ENCODE measurements around the gene RNF224.
"Not testable (repeated sequence)": the region's sequence is repeated elsewhere in the genome, so short reads cannot be mapped to it uniquely, and the experiment has no call there.

Gene RNF224

GRCh38 chr9:137242269-137243203 lies 15.2 kb downstream of the RNF224 start:
- TF ChIP-seq, protein P1, sequence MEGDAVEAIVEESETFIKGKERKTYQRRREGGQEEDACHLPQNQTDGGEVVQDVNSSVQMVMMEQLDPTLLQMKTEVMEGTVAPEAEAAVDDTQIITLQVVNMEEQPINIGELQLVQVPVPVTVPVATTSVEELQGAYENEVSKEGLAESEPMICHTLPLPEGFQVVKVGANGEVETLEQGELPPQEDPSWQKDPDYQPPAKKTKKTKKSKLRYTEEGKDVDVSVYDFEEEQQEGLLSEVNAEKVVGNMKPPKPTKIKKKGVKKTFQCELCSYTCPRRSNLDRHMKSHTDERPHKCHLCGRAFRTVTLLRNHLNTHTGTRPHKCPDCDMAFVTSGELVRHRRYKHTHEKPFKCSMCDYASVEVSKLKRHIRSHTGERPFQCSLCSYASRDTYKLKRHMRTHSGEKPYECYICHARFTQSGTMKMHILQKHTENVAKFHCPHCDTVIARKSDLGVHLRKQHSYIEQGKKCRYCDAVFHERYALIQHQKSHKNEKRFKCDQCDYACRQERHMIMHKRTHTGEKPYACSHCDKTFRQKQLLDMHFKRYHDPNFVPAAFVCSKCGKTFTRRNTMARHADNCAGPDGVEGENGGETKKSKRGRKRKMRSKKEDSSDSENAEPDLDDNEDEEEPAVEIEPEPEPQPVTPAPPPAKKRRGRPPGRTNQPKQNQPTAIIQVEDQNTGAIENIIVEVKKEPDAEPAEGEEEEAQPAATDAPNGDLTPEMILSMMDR (IDR thresholded peaks at IDR 0.05; ENCODE audit: insufficient read depth, low read depth, low read length, missing control alignments): no peak

GRCh38 chr9:137243266-137243625 lies 15.9 kb downstream of the RNF224 start:
- H3K4me3 ChIP-seq (ENCODE audit: low read length): peak overlapping the region; percentile 76

More at GRCh38 chr9:137242269-137243203, 15.2 kb downstream of the RNF224 start:
- DNase-seq (ENCODE audit: low read depth): no peak
- peak overlapping the region; percentile 76 for H3K4me3 ChIP-seq (ENCODE audit: low read length)

DNA sequence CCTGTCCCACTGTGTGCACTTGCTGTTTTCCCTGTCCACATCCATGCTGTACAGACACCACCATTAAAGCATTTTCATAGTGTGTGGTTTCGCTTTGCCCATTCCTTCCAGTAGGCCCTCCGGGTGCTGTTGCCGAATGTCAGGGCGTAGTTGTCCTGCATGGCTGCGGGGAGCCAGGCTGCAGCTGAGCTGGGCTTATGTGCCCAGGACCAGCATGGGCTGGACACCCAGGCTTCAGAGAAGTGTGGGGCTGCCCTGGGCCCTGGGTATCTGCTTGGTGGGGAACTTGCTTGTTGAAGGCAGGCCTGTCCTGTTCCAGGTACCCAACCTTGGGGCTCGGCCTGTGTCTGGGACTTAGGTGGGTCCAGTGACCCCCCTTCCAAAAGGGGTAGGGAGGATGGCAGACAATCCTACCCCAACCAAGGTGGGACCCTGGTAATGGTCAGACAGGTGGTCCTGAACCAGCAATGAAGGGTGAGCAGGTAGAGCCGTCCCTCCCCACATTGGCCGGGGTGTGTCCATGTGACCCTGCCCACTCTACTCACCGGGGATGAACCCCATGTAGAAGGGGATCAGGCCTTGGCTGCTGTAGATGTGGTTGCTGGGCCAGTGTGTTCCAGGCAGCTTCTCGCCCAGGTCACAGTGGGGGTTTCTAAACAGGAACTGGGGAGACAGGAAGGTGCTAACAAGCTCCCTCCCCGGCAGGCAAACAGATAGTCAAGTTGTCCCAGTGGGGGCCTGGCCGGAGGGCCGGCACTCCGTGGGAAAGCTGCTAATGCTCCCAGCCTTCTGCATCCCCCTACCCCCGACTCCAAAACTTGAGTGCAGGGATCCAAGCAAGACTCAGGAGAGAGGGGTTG lies 16.6 kb downstream of the RNF224 start:
- TF ChIP-seq, protein P1 (IDR thresholded peaks at IDR 0.05; ENCODE audit: insufficient read depth, low read depth, low read length, missing control alignments): peak; percentile 13
- H3K4me3 ChIP-seq (ENCODE audit: low read length): no peak overlapping the region

More at GRCh38 chr9:137243266-137243625, 15.9 kb downstream of the RNF224 start:
- not testable (repeated sequence) for DNase-seq (ENCODE audit: low read depth)

GRCh38 chr9:137244486-137245449 lies 17.5 kb downstream of the RNF224 start:
- TF ChIP-seq, protein P1 (IDR thresholded peaks at IDR 0.05; ENCODE audit: insufficient read depth, low read depth, low read length, missing control alignments): peak; percentile 12
- H3K4me3 ChIP-seq (ENCODE audit: low read length): no peak overlapping the region
- DNase-seq (ENCODE audit: low read depth): peak; percentile 54

More for the DNA sequence above, 16.6 kb downstream of the RNF224 start:
- peak; percentile 36 for DNase-seq (ENCODE audit: low read depth)

DNA sequence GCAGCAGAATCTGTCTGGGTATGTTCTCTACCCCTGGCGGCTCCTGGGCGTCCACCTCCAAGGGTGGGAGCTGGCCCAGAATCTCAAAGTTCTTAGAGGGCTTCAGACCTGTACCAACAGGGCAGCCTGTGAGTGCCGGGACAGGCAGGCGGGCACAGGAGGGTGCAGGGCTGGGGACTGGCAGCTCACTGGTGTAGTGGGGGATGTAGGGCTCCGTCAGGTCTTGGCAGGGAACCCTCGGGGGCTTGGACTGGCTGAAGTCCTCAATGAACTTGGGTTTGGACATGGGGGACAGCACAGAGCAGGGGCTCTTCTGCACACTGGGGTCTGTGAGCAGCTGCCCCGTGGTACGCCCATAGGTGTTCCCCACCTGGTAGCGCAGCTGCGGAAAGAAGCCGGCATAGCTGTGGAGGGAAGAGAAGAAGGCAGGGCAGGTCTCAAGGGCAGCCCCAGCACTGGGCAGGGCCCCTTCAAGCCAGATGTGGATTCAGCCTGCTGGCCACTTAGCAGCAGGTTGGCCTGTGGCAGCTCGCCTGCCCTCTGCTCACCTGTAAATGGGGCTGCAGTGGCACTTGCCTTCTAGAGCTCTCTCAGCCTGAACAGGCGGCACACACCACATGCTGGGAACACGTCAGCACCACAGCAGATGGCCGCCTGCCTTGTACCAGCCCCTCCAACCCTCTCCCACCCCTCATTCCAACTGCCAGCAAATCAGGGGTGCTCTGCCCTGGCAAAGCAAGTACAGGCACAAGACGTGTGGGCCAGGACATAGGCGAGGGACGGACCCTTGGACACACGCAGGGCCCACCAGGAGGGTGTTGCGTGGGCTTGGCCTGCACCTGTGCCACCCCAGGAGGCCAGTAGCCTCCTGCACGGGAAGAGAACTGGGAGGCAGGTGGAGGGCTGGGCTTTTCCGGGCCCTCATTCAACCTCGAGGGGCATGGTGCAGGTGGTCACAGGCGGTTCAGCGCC lies 18.4 kb downstream of the RNF224 start:
- DNase-seq (ENCODE audit: low read depth): no peak
- H3K4me3 ChIP-seq (ENCODE audit: low read length): no peak overlapping the region
- TF ChIP-seq, protein P1 (IDR thresholded peaks at IDR 0.05; ENCODE audit: insufficient read depth, low read depth, low read length, missing control alignments): no peak

- no peak overlapping the region for H3K4me3 ChIP-seq (ENCODE audit: low read length)
- TF ChIP-seq, protein P1 (IDR thresholded peaks at IDR 0.05; ENCODE audit: insufficient read depth, low read depth, low read length, missing control alignments): no peak
- DNase-seq (ENCODE audit: low read depth): no peak
These were observed 20.0 kb downstream of the RNF224 start for GRCh38 chr9:137247135-137247915.

All from epithelial cell of esophagus (primary cell).